22Rv1 (cell line): ENCODE data around the gene KLF18.

Experiments used
- ZFX ChIP-seq: fragments of 450-650 bp; IDR thresholded peaks from 2 replicates; pipeline ENCODE4 v1.6.1; 2017; ENCODE audit warnings: antibody characterized with exemption, borderline replicate concordance
- TF ChIP-seq, protein P1 (sequence below): fragments of 450-650 bp; IDR thresholded peaks from 2 replicates; pipeline ENCODE4 v1.5.1; 2017; ENCODE audit warnings: mild to moderate bottlenecking

DNA sequence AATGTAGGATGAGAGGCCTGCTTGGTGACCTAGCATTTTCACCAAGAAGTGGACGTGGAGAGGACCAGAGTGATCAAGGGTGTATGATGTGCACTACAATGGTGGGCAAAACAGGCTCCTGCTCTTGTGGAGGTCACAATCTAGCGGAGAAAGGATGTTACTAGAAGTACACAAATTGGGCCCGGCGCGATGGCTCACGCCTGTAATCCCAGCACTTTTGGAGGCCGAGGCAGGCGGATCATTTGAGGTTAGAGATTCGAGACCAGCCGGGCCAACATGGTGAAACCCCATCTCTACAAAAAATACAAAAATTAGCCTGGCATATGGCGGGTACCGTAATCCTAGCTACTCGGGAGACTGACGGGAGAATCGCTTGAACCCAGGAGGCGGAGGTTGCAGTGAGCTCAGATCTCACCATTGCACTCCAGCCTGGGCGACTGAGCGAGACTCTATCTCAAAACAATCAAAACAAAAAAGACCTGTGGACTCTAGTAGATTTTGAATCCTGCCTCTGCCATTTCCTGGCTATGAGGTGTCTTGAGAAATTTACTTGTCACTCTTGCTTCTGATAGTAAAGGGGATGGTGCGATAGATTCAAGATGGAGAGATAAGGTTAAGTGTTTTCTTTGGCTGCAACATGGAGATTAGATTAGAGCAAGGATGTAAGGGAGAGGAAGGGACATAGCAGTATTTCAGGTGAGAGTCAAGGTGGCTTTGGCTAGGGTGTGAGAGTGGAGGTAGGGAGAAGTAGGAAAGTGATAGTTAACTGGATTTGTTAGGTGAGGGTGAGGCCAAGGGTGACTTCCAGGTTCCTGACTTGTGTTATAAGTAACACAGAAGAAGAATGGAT is 7.1 kb downstream of the KLF18 start:
- TF ChIP-seq, protein P1, sequence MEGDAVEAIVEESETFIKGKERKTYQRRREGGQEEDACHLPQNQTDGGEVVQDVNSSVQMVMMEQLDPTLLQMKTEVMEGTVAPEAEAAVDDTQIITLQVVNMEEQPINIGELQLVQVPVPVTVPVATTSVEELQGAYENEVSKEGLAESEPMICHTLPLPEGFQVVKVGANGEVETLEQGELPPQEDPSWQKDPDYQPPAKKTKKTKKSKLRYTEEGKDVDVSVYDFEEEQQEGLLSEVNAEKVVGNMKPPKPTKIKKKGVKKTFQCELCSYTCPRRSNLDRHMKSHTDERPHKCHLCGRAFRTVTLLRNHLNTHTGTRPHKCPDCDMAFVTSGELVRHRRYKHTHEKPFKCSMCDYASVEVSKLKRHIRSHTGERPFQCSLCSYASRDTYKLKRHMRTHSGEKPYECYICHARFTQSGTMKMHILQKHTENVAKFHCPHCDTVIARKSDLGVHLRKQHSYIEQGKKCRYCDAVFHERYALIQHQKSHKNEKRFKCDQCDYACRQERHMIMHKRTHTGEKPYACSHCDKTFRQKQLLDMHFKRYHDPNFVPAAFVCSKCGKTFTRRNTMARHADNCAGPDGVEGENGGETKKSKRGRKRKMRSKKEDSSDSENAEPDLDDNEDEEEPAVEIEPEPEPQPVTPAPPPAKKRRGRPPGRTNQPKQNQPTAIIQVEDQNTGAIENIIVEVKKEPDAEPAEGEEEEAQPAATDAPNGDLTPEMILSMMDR: no peak
- TF ChIP-seq ZFX: no peak
